KBM-7 (cell line): ENCODE measurements around the gene MRGPRF.

ENCODE experiments used
- DNase-seq: peaks from one replicate; pipeline ENCODE4 v3.0.0-alpha.2; 2015
- in situ Hi-C: fragments of 300-500 bp; cut with MboI; formaldehyde crosslinking; loops from 2 replicates; pipeline ENCODE4 v1.14.3; 2020; ENCODE audit warnings: low sequenced_read_pairs, low pct_unique_long_range_greater_than_20kb, mixed read lengths

MRGPRF gene

GRCh38 chr11:68956142-68956541 lies 56.9 kb downstream of the MRGPRF start:
- in situ Hi-C loops, result no loop called here

DNA sequence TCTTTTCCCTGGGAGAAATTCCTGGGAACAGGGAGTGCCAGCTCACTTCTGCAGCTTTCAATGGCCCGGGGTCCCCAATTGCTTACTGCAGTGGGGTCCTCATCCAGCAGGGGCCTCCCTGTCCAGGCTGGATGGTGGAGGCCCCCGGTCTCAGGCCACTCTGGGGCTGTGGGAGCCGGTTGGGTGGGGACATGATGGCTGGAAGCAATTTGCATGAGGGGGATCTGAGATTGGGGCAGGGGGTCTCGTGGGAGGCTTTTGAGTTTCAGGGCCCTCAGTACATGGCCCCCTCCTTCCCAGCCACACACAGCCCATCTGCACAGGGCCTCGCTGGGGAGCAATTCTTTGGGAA lies 57.5 kb downstream of the MRGPRF start:
- DNase-seq, result no peak
- in situ Hi-C loops, result no loop called here

More at GRCh38 chr11:68956142-68956541, 56.9 kb downstream of the MRGPRF start:
- DNase-seq, result peak; percentile 12

DNA sequence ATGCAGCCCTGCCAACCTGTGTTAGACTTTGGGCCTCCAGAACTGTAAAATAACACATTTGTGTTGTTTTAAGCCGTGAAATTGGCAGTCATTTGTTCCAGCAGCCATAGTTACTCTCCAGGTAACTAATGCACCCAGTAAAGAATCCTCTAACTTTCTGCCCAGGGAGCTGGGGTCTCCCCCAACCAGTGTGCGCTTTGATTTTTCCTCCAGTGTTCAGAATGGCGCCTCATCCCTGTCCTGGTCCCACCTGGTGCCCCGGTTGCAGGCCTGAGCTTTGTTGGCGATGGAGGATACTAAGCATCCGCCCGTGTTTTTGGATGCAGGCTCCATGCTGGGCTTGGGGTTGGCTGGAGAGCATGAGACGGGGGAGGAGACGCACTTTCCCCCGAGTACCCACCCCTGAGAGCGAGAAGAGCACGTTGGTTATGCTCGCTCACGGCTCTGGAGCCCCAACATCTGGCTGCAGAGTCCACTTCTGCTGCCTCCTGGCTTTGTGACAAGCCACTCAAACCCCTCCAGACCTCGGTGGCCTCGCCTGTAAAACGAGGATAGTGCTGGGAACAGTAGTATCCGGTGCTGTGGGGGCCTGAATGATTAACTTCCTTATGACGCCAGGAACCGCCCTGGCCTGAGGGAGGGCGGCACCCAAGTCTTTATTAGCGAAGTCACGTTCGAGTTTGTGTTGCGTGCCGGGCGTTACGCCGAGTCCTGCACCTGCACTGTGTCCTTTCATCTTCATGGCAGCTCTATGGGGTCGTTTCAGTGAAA lies 58.0 kb downstream of the MRGPRF start:
- DNase-seq, result peak; percentile 63
- in situ Hi-C loops, result no loop called here
